Liver (tissue), 9 donors: ENCODE data around the gene IFNLR1. TPM values are rescaled to one million over a fixed set of nuclear protein-coding genes. Genes with fewer than 3 reads are reported as not detected.

Source experiments
- DNase-seq: peaks from one replicate; pipeline ENCODE4 v3.0.0-alpha.2; 2017; ENCODE audit warnings: low spot score
- H3K27ac ChIP-seq, 2 donors: one replicate each; pipeline ENCODE4 v1.7.0; 2013; ENCODE audit warnings: inconsistent platforms in 2 of 2, low read length in 2 of 2, control low read depth in 1 of 2, low read depth in 1 of 2, mild to moderate bottlenecking in 1 of 2
- H3K27me3 ChIP-seq, 4 donors: one replicate each; pipeline versions ENCODE4 v1.6.1 to v1.7.0; 2013; ENCODE audit warnings: low read length in 3 of 4, inconsistent platforms in 1 of 4, mild to moderate bottlenecking in 1 of 4, moderate library complexity in 1 of 4; ENCODE audit not compliant: control insufficient read depth in 4 of 4, insufficient read depth in 4 of 4
- H3K36me3 ChIP-seq, 4 donors: one replicate each; pipeline versions ENCODE4 v1.6.1 to v1.7.0; 2013; ENCODE audit warnings: low read length in 3 of 4, mild to moderate bottlenecking in 3 of 4, low read depth in 1 of 4, moderate library complexity in 1 of 4; ENCODE audit not compliant: control insufficient read depth in 4 of 4, insufficient read depth in 3 of 4
- H3K4me1 ChIP-seq, 4 donors: one replicate each; pipeline versions ENCODE4 v1.6.1 to v1.7.0; 2013; ENCODE audit warnings: low read length in 3 of 4, mild to moderate bottlenecking in 3 of 4, moderate library complexity in 1 of 4; ENCODE audit not compliant: control insufficient read depth in 4 of 4, insufficient read depth in 4 of 4
- H3K4me3 ChIP-seq, 3 donors: one replicate each; pipeline versions ENCODE4 v1.6.1 to v1.7.0; 2013; ENCODE audit warnings: low read length in 3 of 3, control low read depth in 1 of 3, low read depth in 1 of 3, mild to moderate bottlenecking in 1 of 3
- H3K9ac ChIP-seq, 2 donors: one replicate each; pipeline ENCODE4 v1.7.0; 2013; ENCODE audit warnings: low read length in 2 of 2, mild to moderate bottlenecking in 2 of 2, moderate library complexity in 2 of 2, control low read depth in 1 of 2, low read depth in 1 of 2
- H3K9me3 ChIP-seq, 4 donors: one replicate each; pipeline versions ENCODE4 v1.6.1 to v1.7.0; 2013; ENCODE audit warnings: low read length in 3 of 4; ENCODE audit not compliant: control insufficient read depth in 4 of 4
- ATF3 ChIP-seq: IDR thresholded peaks from 2 replicates; pipeline ENCODE4 v1.6.1; 2016; ENCODE audit warnings: antibody characterized with exemption
- CTCF ChIP-seq: fragments of 150-350 bp; IDR thresholded peaks from 2 replicates; pipeline ENCODE4 v1.5.1; 2017; ENCODE audit warnings: improper control_type of control experiment, low read depth, low read length; ENCODE audit not compliant: missing input control
- EGR1 ChIP-seq, 2 donors: IDR thresholded peaks; 2 replicates each; pipeline ENCODE4 v1.6.1; 2016 to 2018; ENCODE audit warnings: antibody characterized with exemption in 2 of 2, low read depth in 2 of 2
- FOXA1 ChIP-seq: IDR thresholded peaks from 2 replicates; pipeline ENCODE4 v1.6.1; 2016; ENCODE audit warnings: antibody characterized with exemption
- FOXA2 ChIP-seq: IDR thresholded peaks from 2 replicates; pipeline ENCODE4 v1.6.1; 2016; ENCODE audit warnings: antibody characterized with exemption
- GABPA ChIP-seq, 2 donors: IDR thresholded peaks in 1 of 2; conservative IDR thresholded peaks in 1 of 2; 2 replicates each; pipeline ENCODE4 v1.6.1; 2016; ENCODE audit warnings: antibody characterized with exemption in 2 of 2, mild to moderate bottlenecking in 1 of 2, moderate library complexity in 1 of 2
- HNF4A ChIP-seq, 2 donors: conservative IDR thresholded peaks; 2 replicates each; pipeline ENCODE4 v1.6.1; 2016; ENCODE audit warnings: antibody characterized with exemption in 2 of 2, mild to moderate bottlenecking in 2 of 2
- HNF4G ChIP-seq: IDR thresholded peaks from 2 replicates; pipeline ENCODE4 v1.6.1; 2016; ENCODE audit warnings: antibody characterized with exemption
- JUND ChIP-seq, 2 donors: IDR thresholded peaks; 2 replicates each; pipeline ENCODE4 v1.6.1; 2016; ENCODE audit warnings: antibody characterized with exemption in 2 of 2
- MAX ChIP-seq: IDR thresholded peaks from 2 replicates; pipeline ENCODE4 v1.6.1; 2016; ENCODE audit warnings: antibody characterized with exemption
- NR2F2 ChIP-seq: IDR thresholded peaks from 2 replicates; pipeline ENCODE4 v1.6.1; 2016; ENCODE audit warnings: antibody characterized with exemption
- RAD21 ChIP-seq, 2 donors: IDR thresholded peaks; 2 replicates each; pipeline ENCODE4 v1.6.1; 2016; ENCODE audit warnings: antibody characterized with exemption in 2 of 2, mild to moderate bottlenecking in 2 of 2
- REST ChIP-seq: IDR thresholded peaks from 2 replicates; pipeline ENCODE4 v1.6.1; 2016; ENCODE audit warnings: antibody characterized with exemption, mild to moderate bottlenecking
- RXRA ChIP-seq, 2 donors: IDR thresholded peaks; 2 replicates each; pipeline ENCODE4 v1.6.1; 2017 to 2018; ENCODE audit warnings: antibody characterized with exemption in 2 of 2, mild to moderate bottlenecking in 1 of 2
- SP1 ChIP-seq: IDR thresholded peaks from 2 replicates; pipeline ENCODE4 v1.6.1; 2018; ENCODE audit warnings: antibody characterized with exemption, mild to moderate bottlenecking
- TAF1 ChIP-seq: conservative IDR thresholded peaks from 2 replicates; pipeline ENCODE4 v1.6.1; 2016; ENCODE audit warnings: antibody characterized with exemption, mild to moderate bottlenecking
- YY1 ChIP-seq: IDR thresholded peaks from 2 replicates; pipeline ENCODE4 v1.6.1; 2016; ENCODE audit warnings: antibody characterized with exemption, mild to moderate bottlenecking
- ZBTB33 ChIP-seq: IDR thresholded peaks from 2 replicates; pipeline ENCODE4 v1.6.1; 2016; ENCODE audit warnings: antibody characterized with exemption
- WGBS: extraction: QIAGEN DNeasy Blood & Tissue Kit; methylation state at CpG from one replicate; pipeline ENCODE4 v1.1.7; 2013; 5-methylcytosine and 5-hydroxymethylcytosine counted together
- polyA plus RNA-seq, 2 donors: library from polyadenylated mRNA; stranded (reverse) in 1 of 2; unstranded in 1 of 2; fragments of 200-250 nt in 1 of 2; fragments of >200 nt in 1 of 2; fragmentation: Nextera tagmentation in 1 of 2; extraction: Ambion mirVana in 1 of 2; gene quantifications; one replicate each; pipeline versions ENCODE4 v1.2.1 to v1.2.3, GENCODE V29; 2013 to 2015
- total RNA-seq, 2 donors: library from RNA; depleted of rRNA; stranded (reverse); fragments of >200 nt; gene quantifications; one replicate each; pipeline ENCODE4 v1.2.3, GENCODE V29; 2014
- donor health status: healthy.
- donor health status: healthy.
- donor health status: healthy.
- donor health status: healthy.
- donor health status: healthy.

IFNLR1 gene
- total RNA-seq (1 to 10 TPM; 2.2 to 6.4 TPM), polyA plus RNA-seq (1 to 10 TPM; 2.9 to 4.1 TPM)

- TF ChIP-seq ZBTB33 (no peak), MAX (peak; percentile 62), REST (no peak), GABPA (IDR thresholded peaks at IDR 0.05 in 1 of 2, conservative IDR thresholded peaks at IDR 0.05 in 1 of 2) (no peak), CTCF (peak; percentile 3), JUND (IDR thresholded peaks at IDR 0.05) (peak in 1 of 2 donors; percentile 33), TAF1 (peak; percentile 39), YY1 (peak; percentile 87), NR2F2 (no peak), FOXA1 (peak; percentile 25), ATF3 (peak; percentile 41), SP1 (peak; percentile 71), HNF4A (conservative IDR thresholded peaks at IDR 0.05) (peak; percentile 63 to 74), RAD21 (IDR thresholded peaks at IDR 0.05) (peak in 1 of 2 donors; percentile 19), EGR1 (IDR thresholded peaks at IDR 0.05; ENCODE audit: low read depth in 2 of 2) (no peak), FOXA2 (peak; percentile 13), HNF4G (no peak), RXRA (IDR thresholded peaks at IDR 0.05) (peak; percentile 87 to 88)
- H3K36me3 ChIP-seq, result no peaks in the 10 kb centered on the region
- H3K27me3 ChIP-seq, result no peaks in the 10 kb centered on the region
- peaks cover 17 to 54% (median 35%) of the 10 kb centered on the region in 4 donors for H3K4me1 ChIP-seq
- H3K27ac ChIP-seq, result peak within 1 kb of the TSS; percentile 82 to 84
- H3K4me3 ChIP-seq, result peak within 1 kb of the TSS; percentile 51 to 83 (median 66)
- WGBS, result under 1% methylated on average over 74 of the region's 74 CpGs
- no peaks in the 10 kb centered on the region for H3K9me3 ChIP-seq
- peak; percentile 65 for DNase-seq
- peak within 1 kb of the TSS; percentile 42 to 57 for H3K9ac ChIP-seq
Observed at GRCh38 chr1:24186993-24187790, at the start of gene IFNLR1. Gene IFNLR1, minus strand, starts transcription at chr1:24187289. Its CDS starts 41 bp downstream, at chr1:24187248.
